CD4-positive, alpha-beta T cell (primary cell): ENCODE data around the gene OLFML3. TPM values are rescaled to one million over a fixed set of nuclear protein-coding genes. Genes with fewer than 3 reads are reported as not detected.

Experiments
- ATAC-seq: fragments of 200-7000 bp; cut with Tn5 transposase; one replicate; pipeline ENCODE4 v1.10.0; 2022; ENCODE audit warnings: mild to moderate bottlenecking; ENCODE audit not compliant: poor library complexity
- CTCF ChIA-PET: fragments of 350-600 bp; sonication (Branson Sonifier 250); formaldehyde crosslinking; loops from one replicate; lab custom pipeline; 2021; ENCODE audit warnings: antibody characterized with exemption, inconsistent platforms; lab: Charles Lee
- POLR2A ChIA-PET: fragments of 350-600 bp; sonication (Branson Sonifier 250); formaldehyde crosslinking; loops from one replicate; lab custom pipeline; 2021; ENCODE audit warnings: antibody characterized with exemption, inconsistent platforms; lab: Charles Lee
- DNase-seq, 14 experiments: peaks; one replicate each; pipeline ENCODE4 v3.0.0-alpha.2; 2013 to 2020; ENCODE audit warnings: mixed read lengths in 2 of 14
- H3K27ac ChIP-seq, 2 donors: one replicate each; pipeline versions ENCODE4 v1.5.1 to v1.7.0; 2013; ENCODE audit warnings: low read length in 2 of 2, low read depth in 1 of 2, mild to moderate bottlenecking in 1 of 2
- H3K27me3 ChIP-seq, 2 experiments: 1 replicate in 1 of 2; 2 replicates in 1 of 2; pipeline versions ENCODE4 v1.6.1 to v1.7.0; 2013; ENCODE audit warnings: low read length in 2 of 2, control low read depth in 1 of 2, mild to moderate bottlenecking in 1 of 2, moderate library complexity in 1 of 2; ENCODE audit not compliant: insufficient read depth in 2 of 2, control insufficient read depth in 1 of 2
- H3K36me3 ChIP-seq: one replicate; pipeline ENCODE4 v1.6.1; 2013; ENCODE audit warnings: low read length, control low read depth; ENCODE audit not compliant: insufficient read depth
- H3K4me1 ChIP-seq: one replicate; pipeline ENCODE4 v1.6.1; 2013; ENCODE audit warnings: low read length, control low read depth; ENCODE audit not compliant: insufficient read depth
- H3K4me3 ChIP-seq: one replicate; pipeline ENCODE4 v1.5.1; 2013; ENCODE audit warnings: mild to moderate bottlenecking, low read length, moderate library complexity
- H3K9me3 ChIP-seq, 2 experiments: 1 replicate in 1 of 2; 2 replicates in 1 of 2; pipeline versions ENCODE4 v1.6.1 to v1.7.0; 2013; ENCODE audit warnings: low read length in 2 of 2, mild to moderate bottlenecking in 2 of 2, control low read depth in 1 of 2, moderate library complexity in 1 of 2; ENCODE audit not compliant: control insufficient read depth in 1 of 2, insufficient read depth in 1 of 2
- H3K27ac Mint-ChIP-seq: one replicate; pipeline ENCODE4 v1.8.0; 2020; ENCODE audit warnings: mixed read lengths
- H3K27me3 Mint-ChIP-seq: one replicate; pipeline ENCODE4 v1.8.0; 2021; ENCODE audit warnings: mixed read lengths
- H3K36me3 Mint-ChIP-seq: one replicate; pipeline ENCODE4 v1.8.0; 2021; ENCODE audit warnings: low read depth, mixed read lengths
- H3K4me1 Mint-ChIP-seq: one replicate; pipeline ENCODE4 v1.8.0; 2021; ENCODE audit warnings: low read depth, mixed read lengths
- H3K4me3 Mint-ChIP-seq: one replicate; pipeline ENCODE4 v1.8.0; 2020; ENCODE audit warnings: mild to moderate bottlenecking, mixed read lengths
- H3K9me3 Mint-ChIP-seq: one replicate; pipeline ENCODE4 v1.8.0; 2020; ENCODE audit warnings: mixed read lengths
- intact Hi-C, 2 experiments: fragments of 100-400 bp; cut with DNase I in 1 of 2; cut with micrococcal nuclease in 1 of 2; formaldehyde crosslinking; loops; one replicate each; pipeline versions ENCODE4 v1.15.1 to v1.9.0; 2023 to 2025; cut with DNase I, micrococcal nuclease
- total RNA-seq, 174 experiments: library from RNA in 2 of 174; stranded (reverse) in 2 of 174; gene quantifications; one replicate each; pipeline ENCODE4 v1.2.3 and lab custom pipeline; 2021 to 2026
- TF ChIP-seq, protein P1 (sequence below): fragments of 200-600 bp; IDR thresholded peaks from one replicate; pipeline ENCODE4 v1.8.0; 2022; ENCODE audit warnings: antibody characterized with exemption, mild to moderate bottlenecking

Gene OLFML3
- total RNA-seq, 2 experiments from 2014 or later: 0.30 to 0.31 TPM

DNA sequence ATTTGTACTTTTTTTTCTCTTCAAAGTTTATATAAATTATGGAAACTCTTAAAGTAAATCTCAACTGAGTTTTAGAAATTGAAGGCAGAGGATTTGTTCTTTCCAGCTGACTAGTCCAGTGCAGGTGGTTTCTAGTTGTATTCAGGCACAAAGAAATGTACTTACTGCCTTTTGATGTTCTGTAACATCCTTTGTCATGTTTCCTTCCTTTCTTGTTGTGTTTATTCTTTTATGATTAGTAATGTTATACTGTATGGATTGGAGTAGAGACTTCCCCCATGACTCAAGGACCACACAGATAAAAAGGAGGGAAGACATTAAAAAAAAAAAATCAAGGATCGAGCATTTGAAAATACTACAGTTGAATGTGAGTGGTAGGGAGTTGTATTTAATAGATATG is 42.1 kb upstream of the OLFML3 start:
- ATAC-seq: peak; percentile 18
- Mint-ChIP-seq H3K27ac (peak overlapping the region; percentile 77), H3K27me3 (no peaks in the 10 kb centered on the region), H3K9me3 (no peaks in the 10 kb centered on the region), H3K4me1 (peaks cover 82% of the 10 kb centered on the region), H3K36me3 (peaks cover 45% of the 10 kb centered on the region), H3K4me3 (peak overlapping the region; percentile 82)
- H3K36me3 ChIP-seq: peaks cover 15% of the 10 kb centered on the region
- H3K4me1 ChIP-seq: peaks cover 71% of the 10 kb centered on the region
- no peaks in the 10 kb centered on the region for H3K27me3 ChIP-seq
- no peak overlapping the region for H3K4me3 ChIP-seq
- intact Hi-C loops: loop anchor here in 1 of 2 experiments (5.0 kb wide), 1 partner anchor 35 kb away; no protein-coding TSS in a partner anchor
- ChIA-PET CTCF (interaction anchor here (1.7 kb wide), 1 partner anchor 12 kb away, joined by 3 read pairs; no protein-coding TSS in a partner anchor), POLR2A (interaction anchor here (10.1 kb wide), 1 partner anchor 13 kb away, joined by 245 read pairs; no protein-coding TSS in a partner anchor)
- no peak overlapping the region for H3K27ac ChIP-seq
- TF ChIP-seq, protein P1, sequence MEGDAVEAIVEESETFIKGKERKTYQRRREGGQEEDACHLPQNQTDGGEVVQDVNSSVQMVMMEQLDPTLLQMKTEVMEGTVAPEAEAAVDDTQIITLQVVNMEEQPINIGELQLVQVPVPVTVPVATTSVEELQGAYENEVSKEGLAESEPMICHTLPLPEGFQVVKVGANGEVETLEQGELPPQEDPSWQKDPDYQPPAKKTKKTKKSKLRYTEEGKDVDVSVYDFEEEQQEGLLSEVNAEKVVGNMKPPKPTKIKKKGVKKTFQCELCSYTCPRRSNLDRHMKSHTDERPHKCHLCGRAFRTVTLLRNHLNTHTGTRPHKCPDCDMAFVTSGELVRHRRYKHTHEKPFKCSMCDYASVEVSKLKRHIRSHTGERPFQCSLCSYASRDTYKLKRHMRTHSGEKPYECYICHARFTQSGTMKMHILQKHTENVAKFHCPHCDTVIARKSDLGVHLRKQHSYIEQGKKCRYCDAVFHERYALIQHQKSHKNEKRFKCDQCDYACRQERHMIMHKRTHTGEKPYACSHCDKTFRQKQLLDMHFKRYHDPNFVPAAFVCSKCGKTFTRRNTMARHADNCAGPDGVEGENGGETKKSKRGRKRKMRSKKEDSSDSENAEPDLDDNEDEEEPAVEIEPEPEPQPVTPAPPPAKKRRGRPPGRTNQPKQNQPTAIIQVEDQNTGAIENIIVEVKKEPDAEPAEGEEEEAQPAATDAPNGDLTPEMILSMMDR: no peak
- no peaks in the 10 kb centered on the region for H3K9me3 ChIP-seq
- peak in 3 of 14 experiments; percentile 25 to 43 (median 31) for DNase-seq

DNA sequence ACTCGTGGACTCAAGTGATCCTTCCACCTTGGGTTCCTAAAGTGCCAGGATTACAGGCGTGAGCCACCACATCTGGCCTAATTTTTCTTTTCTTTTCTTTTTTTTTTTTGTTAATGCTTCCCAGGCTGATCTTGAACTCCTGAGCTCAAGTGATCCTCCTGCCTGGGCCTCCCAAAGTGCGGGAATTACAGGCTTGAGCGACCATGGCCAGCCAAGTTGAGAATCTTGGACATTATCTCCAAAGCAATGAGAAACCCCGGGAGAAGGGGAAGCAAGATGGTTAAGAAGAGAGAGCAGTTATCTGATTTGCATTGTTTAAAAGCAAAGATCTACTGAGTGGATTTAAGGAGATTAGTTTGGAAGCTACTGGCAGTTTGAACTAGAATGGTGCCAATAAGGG is 41.1 kb upstream of the OLFML3 start:
- TF ChIP-seq, protein P1: no peak
- peaks cover 61% of the 10 kb centered on the region for H3K4me1 ChIP-seq
- no peak overlapping the region for H3K27ac ChIP-seq
- peaks cover 16% of the 10 kb centered on the region for H3K36me3 ChIP-seq
- H3K9me3 ChIP-seq: no peaks in the 10 kb centered on the region
- H3K4me1 Mint-ChIP-seq: peaks cover 77% of the 10 kb centered on the region
- H3K27me3 ChIP-seq: no peaks in the 10 kb centered on the region
- ATAC-seq (no peak), DNase-seq (no peak)
- intact Hi-C loops: loop anchor here in 1 of 2 experiments (5.0 kb wide), 1 partner anchor 34 kb away; no protein-coding TSS in a partner anchor
- H3K4me3 Mint-ChIP-seq: peak overlapping the region; percentile 82
- CTCF ChIA-PET: interaction anchor here (1.2 to 4.2 kb wide), 2 partner anchors 8 kb away, joined by 4 to 18 read pairs; partner anchors contain the start of gene HIPK1
- H3K36me3 Mint-ChIP-seq: peaks cover 47% of the 10 kb centered on the region
- H3K4me3 ChIP-seq: no peak overlapping the region
- no peaks in the 10 kb centered on the region for H3K27me3 Mint-ChIP-seq
- H3K27ac Mint-ChIP-seq: peak overlapping the region; percentile 77
- H3K9me3 Mint-ChIP-seq: no peaks in the 10 kb centered on the region
- POLR2A ChIA-PET: interaction anchor here (0.6 to 4.3 kb wide), 5 partner anchors 8 to 67 kb away, joined by 4 to 59 read pairs (median 13); partner anchors contain the start of genes AP4B1, DCLRE1B and HIPK1

DNA sequence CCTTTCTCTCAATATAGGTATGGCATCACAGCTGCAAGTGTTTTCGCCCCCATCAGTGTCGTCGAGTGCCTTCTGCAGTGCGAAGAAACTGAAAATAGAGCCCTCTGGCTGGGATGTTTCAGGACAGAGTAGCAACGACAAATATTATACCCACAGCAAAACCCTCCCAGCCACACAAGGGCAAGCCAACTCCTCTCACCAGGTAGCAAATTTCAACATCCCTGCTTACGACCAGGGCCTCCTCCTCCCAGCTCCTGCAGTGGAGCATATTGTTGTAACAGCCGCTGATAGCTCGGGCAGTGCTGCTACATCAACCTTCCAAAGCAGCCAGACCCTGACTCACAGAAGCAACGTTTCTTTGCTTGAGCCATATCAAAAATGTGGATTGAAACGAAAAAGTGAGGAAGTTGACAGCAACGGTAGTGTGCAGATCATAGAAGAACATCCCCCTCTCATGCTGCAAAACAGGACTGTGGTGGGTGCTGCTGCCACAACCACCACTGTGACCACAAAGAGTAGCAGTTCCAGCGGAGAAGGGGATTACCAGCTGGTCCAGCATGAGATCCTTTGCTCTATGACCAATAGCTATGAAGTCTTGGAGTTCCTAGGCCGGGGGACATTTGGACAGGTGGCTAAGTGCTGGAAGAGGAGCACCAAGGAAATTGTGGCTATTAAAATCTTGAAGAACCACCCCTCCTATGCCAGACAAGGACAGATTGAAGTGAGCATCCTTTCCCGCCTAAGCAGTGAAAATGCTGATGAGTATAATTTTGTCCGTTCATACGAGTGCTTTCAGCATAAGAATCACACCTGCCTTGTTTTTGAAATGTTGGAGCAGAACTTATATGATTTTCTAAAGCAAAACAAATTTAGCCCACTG is 38.7 kb upstream of the OLFML3 start:
- peaks cover 71% of the 10 kb centered on the region for H3K4me1 Mint-ChIP-seq
- H3K27ac ChIP-seq: peak overlapping the region; percentile 33 to 45
- intact Hi-C loops: loop anchor here in 1 of 2 experiments (1.0 kb wide), 1 partner anchor 9 kb away; no protein-coding TSS in a partner anchor
- DNase-seq (peak in 6 of 14 experiments; percentile 17 to 80 (median 34)), ATAC-seq (peak; percentile 45)
- H3K4me1 ChIP-seq: peaks cover 57% of the 10 kb centered on the region
- peaks cover 55% of the 10 kb centered on the region for H3K36me3 Mint-ChIP-seq
- ChIA-PET POLR2A (interaction anchor here (0.6 to 4.3 kb wide), 5 partner anchors 8 to 36 kb away, joined by 3 to 59 read pairs (median 13); partner anchors contain the start of genes AP4B1, DCLRE1B and HIPK1), CTCF (interaction anchor here (0.7 to 4.2 kb wide), 2 partner anchors 11 to 37 kb away, joined by 3 to 18 read pairs; partner anchors contain the start of gene HIPK1)
- H3K36me3 ChIP-seq: peaks cover 22% of the 10 kb centered on the region
- H3K4me3 ChIP-seq: peak overlapping the region; percentile 27
- no peaks in the 10 kb centered on the region for H3K27me3 Mint-ChIP-seq
- peak overlapping the region; percentile 78 for H3K27ac Mint-ChIP-seq
- peak overlapping the region; percentile 82 for H3K4me3 Mint-ChIP-seq
- H3K27me3 ChIP-seq: no peaks in the 10 kb centered on the region
- H3K9me3 Mint-ChIP-seq: no peaks in the 10 kb centered on the region
- no peaks in the 10 kb centered on the region for H3K9me3 ChIP-seq
- TF ChIP-seq, protein P1: no peak
